ENCODE data around the gene GNGT1.

The GNGT1 gene

GRCh38 chr7:93943816-93944540 is 37.6 kb downstream of the GNGT1 start:
- no peak for DNase-seq
- ATAC-seq = no peak

GRCh38 chr7:93944673-93945072 is 38.3 kb downstream of the GNGT1 start:
- DNase-seq (no peak), ATAC-seq (no peak)

GRCh38 chr7:93945083-93945482 is 38.7 kb downstream of the GNGT1 start:
- DNase-seq = no peak
- ATAC-seq = no peak

- ATAC-seq = no peak
- no peak for DNase-seq
Observed at GRCh38 chr7:93945756-93946535, 39.6 kb downstream of the GNGT1 start.

GRCh38 chr7:93948106-93948505 is 41.7 kb downstream of the GNGT1 start:
- ATAC-seq = no peak
- DNase-seq = no peak

- no peak for DNase-seq
- no peak for ATAC-seq
Observed at GRCh38 chr7:93948873-93949272, 42.5 kb downstream of the GNGT1 start.

GRCh38 chr7:93949423-93949822 is 43.1 kb downstream of the GNGT1 start:
- no peak for DNase-seq
- no peak for ATAC-seq

GRCh38 chr7:93955304-93955703 is 48.9 kb downstream of the GNGT1 start:
- ATAC-seq (no peak), DNase-seq (no peak)

- DNase-seq (no peak), ATAC-seq (no peak)
Observed at GRCh38 chr7:93957767-93958166, 51.4 kb downstream of the GNGT1 start.

- ATAC-seq (no peak), DNase-seq (no peak)
Observed at GRCh38 chr7:93958216-93958615, 51.8 kb downstream of the GNGT1 start.

- DNase-seq (no peak), ATAC-seq (no peak)
Observed at GRCh38 chr7:93958651-93959050, 52.3 kb downstream of the GNGT1 start.
